Uterus (tissue), 4 donors: ENCODE measurements around the gene EPHX1. TPM values are rescaled to one million over a fixed set of nuclear protein-coding genes. Genes with fewer than 3 reads are reported as not detected.
A peak's percentile ranks its signal among the peaks of the same experiment; 100 is the strongest.

Source experiments
- DNase-seq, 2 donors: peaks; one replicate each; pipeline ENCODE4 v3.0.0-alpha.2; 2019 to 2020
- H3K27ac ChIP-seq, 2 donors: fragments of 200-600 bp; sonication (generic); 1 replicate in 1 of 2; 2 replicates in 1 of 2; pipeline ENCODE4 v1.5.1; 2016 to 2018
- H3K27me3 ChIP-seq, 2 donors: fragments of 200-600 bp; sonication (generic); one replicate each; pipeline ENCODE4 v1.5.1; 2018 to 2019; ENCODE audit warnings: control low read depth in 1 of 2
- H3K36me3 ChIP-seq, 2 donors: fragments of 200-600 bp; sonication (generic); one replicate each; pipeline ENCODE4 v1.5.1; 2019; ENCODE audit warnings: control low read depth in 1 of 2
- H3K4me1 ChIP-seq, 2 donors: fragments of 200-600 bp; sonication (generic); one replicate each; pipeline ENCODE4 v1.5.1; 2018 to 2019; ENCODE audit warnings: control low read depth in 1 of 2
- H3K4me3 ChIP-seq, 2 donors: fragments of 200-600 bp; sonication (generic); 1 replicate in 1 of 2; 2 replicates in 1 of 2; pipeline ENCODE4 v1.5.1; 2018 to 2019; ENCODE audit warnings: mild to moderate bottlenecking in 1 of 2
- H3K9me3 ChIP-seq, 2 donors: fragments of 200-600 bp; sonication (generic); one replicate each; pipeline ENCODE4 v1.5.1; 2019; ENCODE audit warnings: control low read depth in 1 of 2
- CTCF ChIP-seq, 4 experiments: fragments of 200-600 bp in 2 of 4; fragments of 450-650 bp in 2 of 4; sonication (generic) in 2 of 4; IDR thresholded peaks; one replicate each; pipeline ENCODE4 v1.5.1; 2016 to 2019; ENCODE audit warnings: antibody characterized with exemption in 4 of 4, mild to moderate bottlenecking in 2 of 4, moderate library complexity in 1 of 4
- POLR2A ChIP-seq, 2 donors: fragments of 450-650 bp; IDR thresholded peaks; one replicate each; pipeline ENCODE4 v1.6.1; 2016; ENCODE audit warnings: antibody characterized with exemption in 2 of 2, mild to moderate bottlenecking in 1 of 2, moderate library complexity in 1 of 2
- intact Hi-C: fragments of 100-400 bp; cut with DNase I; formaldehyde crosslinking; loops from one replicate; pipeline ENCODE4 v1.15.1; 2023; ENCODE audit warnings: low total_unique reads
- total RNA-seq, 4 donors: library from RNA; depleted of rRNA in 3 of 4; stranded (reverse); fragments of >200 nt in 3 of 4; gene quantifications; one replicate each; pipeline versions ENCODE4 v1.1.0 to v1.2.4, GENCODE V29; 2014 to 2023
- donor health status: DM: yes; HTN: yes; CAD: no.

EPHX1 gene
- total RNA-seq, 4 donors from 2014 or later, result 51.2 to 156 (median 55.3) TPM

- H3K27me3 ChIP-seq, result no peaks in the 10 kb centered on the region
- intact Hi-C loops, result loop anchor here (10.0 kb wide), 2 partner anchors 118 to 298 kb away; partner anchors contain the start of gene ENAH
- peaks cover 0 to 3% of the 10 kb centered on the region in 2 donors for H3K4me1 ChIP-seq
- peak; percentile 83 to 88 for DNase-seq
- H3K36me3 ChIP-seq, result no peaks in the 10 kb centered on the region
- peak overlapping the region; percentile 46 to 74 for H3K27ac ChIP-seq
- H3K9me3 ChIP-seq, result no peaks in the 10 kb centered on the region
- peak; percentile 85 to 95 (median 88) for TF ChIP-seq CTCF (IDR thresholded peaks at IDR 0.05)
- no peak for TF ChIP-seq POLR2A (IDR thresholded peaks at IDR 0.05)
- H3K4me3 ChIP-seq, result no peak overlapping the region
Measured at GRCh38 chr1:225772323-225772768, 37.6 kb upstream of the EPHX1 start.

- H3K27me3 ChIP-seq, result no peaks in the 10 kb centered on the region
- H3K27ac ChIP-seq, result peak overlapping the region; percentile 46 to 74
- H3K4me1 ChIP-seq, result peaks cover 0 to under 1% of the 10 kb centered on the region in 2 donors
- no peaks in the 10 kb centered on the region for H3K36me3 ChIP-seq
- DNase-seq, result no peak
- TF ChIP-seq CTCF (IDR thresholded peaks at IDR 0.05), result no peak
- TF ChIP-seq POLR2A (IDR thresholded peaks at IDR 0.05), result no peak
- no peak overlapping the region for H3K4me3 ChIP-seq
- intact Hi-C loops, result loop anchor here (10.0 kb wide), 2 partner anchors 118 to 298 kb away; partner anchors contain the start of gene ENAH
- H3K9me3 ChIP-seq, result no peaks in the 10 kb centered on the region
Measured at GRCh38 chr1:225772848-225773247, 37.1 kb upstream of the EPHX1 start.

GRCh38 chr1:225774281-225775147 is 35.4 kb upstream of the EPHX1 start:
- Histone ChIP-seq H3K36me3 (no peaks in the 10 kb centered on the region), H3K4me1 (peaks cover 0 to 4% of the 10 kb centered on the region in 2 donors), H3K27ac (peak overlapping the region in 1 of 2 donors; percentile 57), H3K27me3 (no peaks in the 10 kb centered on the region), H3K4me3 (no peak overlapping the region), H3K9me3 (no peaks in the 10 kb centered on the region)
- no peak for DNase-seq
- no peak for TF ChIP-seq POLR2A (IDR thresholded peaks at IDR 0.05)
- TF ChIP-seq CTCF (IDR thresholded peaks at IDR 0.05), result no peak
- intact Hi-C loops, result loop anchor here (10.0 kb wide), 2 partner anchors 120 to 300 kb away; partner anchors contain the start of gene ENAH

GRCh38 chr1:225776294-225776693 is 33.6 kb upstream of the EPHX1 start:
- H3K36me3 ChIP-seq, result no peaks in the 10 kb centered on the region
- no peaks in the 10 kb centered on the region for H3K27me3 ChIP-seq
- intact Hi-C loops, result loop anchor here (10.0 kb wide), 2 partner anchors 121 to 301 kb away; partner anchors contain the start of gene ENAH
- DNase-seq, result no peak
- no peak for TF ChIP-seq CTCF (IDR thresholded peaks at IDR 0.05)
- no peak for TF ChIP-seq POLR2A (IDR thresholded peaks at IDR 0.05)
- no peak overlapping the region for H3K4me3 ChIP-seq
- H3K27ac ChIP-seq, result peak overlapping the region; percentile 93 to 96
- peaks cover 0 to 5% of the 10 kb centered on the region in 2 donors for H3K4me1 ChIP-seq
- H3K9me3 ChIP-seq, result no peaks in the 10 kb centered on the region
